Nephron progenitor cell (in vitro differentiated cells): ENCODE results near the gene DUS1L.

Experiments used
- DNase-seq: peaks from one replicate; pipeline ENCODE4 v3.0.0; 2021
- H3K27ac Mint-ChIP-seq: 2 replicates; pipeline ENCODE4 v1.8.0; 2021; ENCODE audit warnings: mild to moderate bottlenecking, moderate library complexity, mixed read lengths
- H3K27me3 Mint-ChIP-seq: 2 replicates; pipeline ENCODE4 v1.8.0; 2021; ENCODE audit warnings: mild to moderate bottlenecking, low read depth, mixed read lengths; ENCODE audit not compliant: poor library complexity
- H3K36me3 Mint-ChIP-seq: 2 replicates; pipeline ENCODE4 v1.8.0; 2021; ENCODE audit warnings: low read depth, mixed read lengths
- H3K4me1 Mint-ChIP-seq: 2 replicates; pipeline ENCODE4 v1.8.0; 2021; ENCODE audit warnings: mixed read lengths
- H3K4me3 Mint-ChIP-seq: 2 replicates; pipeline ENCODE4 v1.8.0; 2021; ENCODE audit warnings: mild to moderate bottlenecking, moderate library complexity, mixed read lengths
- H3K9me3 Mint-ChIP-seq: 2 replicates; pipeline ENCODE4 v1.8.0; 2021; ENCODE audit warnings: mild to moderate bottlenecking, moderate library complexity, mixed read lengths
- CTCF ChIP-seq: fragments of 200-600 bp; sonication (generic); IDR thresholded peaks from 2 replicates; pipeline ENCODE4 v1.5.0; 2021; ENCODE audit warnings: antibody characterized with exemption

Gene DUS1L

GRCh38 chr17:82098939-82099763 lies 33.5 kb upstream of the DUS1L start:
- H3K27ac Mint-ChIP-seq = no peak overlapping the region
- H3K36me3 Mint-ChIP-seq = no peaks in the 10 kb centered on the region
- no peaks in the 10 kb centered on the region for H3K9me3 Mint-ChIP-seq
- peak overlapping the region; percentile 77 for H3K4me3 Mint-ChIP-seq
- H3K4me1 Mint-ChIP-seq = peaks cover 54% of the 10 kb centered on the region
- TF ChIP-seq CTCF = no peak
- DNase-seq = no peak
- no peaks in the 10 kb centered on the region for H3K27me3 Mint-ChIP-seq

GRCh38 chr17:82098169-82098938 lies 32.8 kb upstream of the DUS1L start, which contains the start of gene FASN:
FASN (minus strand) TSS chr17:82098236; CDS start chr17:82096445, 1,791 bp downstream.
- H3K9me3 Mint-ChIP-seq = no peaks in the 10 kb centered on the region
- H3K27ac Mint-ChIP-seq = no peak within 1 kb of the TSS
- peak; percentile 27 for TF ChIP-seq CTCF
- peak; percentile 96 for DNase-seq
- peaks cover 46% of the 10 kb centered on the region for H3K4me1 Mint-ChIP-seq
- H3K36me3 Mint-ChIP-seq = no peaks in the 10 kb centered on the region
- H3K4me3 Mint-ChIP-seq = peak within 1 kb of the TSS; percentile 77
- H3K27me3 Mint-ChIP-seq = no peaks in the 10 kb centered on the region

GRCh38 chr17:82097919-82098168 lies 32.2 kb upstream of the DUS1L start:
- DNase-seq = no peak
- peak overlapping the region; percentile 49 for H3K4me3 Mint-ChIP-seq
- no peak overlapping the region for H3K27ac Mint-ChIP-seq
- TF ChIP-seq CTCF = no peak
- H3K9me3 Mint-ChIP-seq = no peaks in the 10 kb centered on the region
- H3K36me3 Mint-ChIP-seq = no peaks in the 10 kb centered on the region
- H3K27me3 Mint-ChIP-seq = no peaks in the 10 kb centered on the region
- peaks cover 41% of the 10 kb centered on the region for H3K4me1 Mint-ChIP-seq

GRCh38 chr17:82097184-82097918 lies 31.7 kb upstream of the DUS1L start:
- peaks cover 39% of the 10 kb centered on the region for H3K4me1 Mint-ChIP-seq
- peak; percentile 69 for DNase-seq
- no peaks in the 10 kb centered on the region for H3K9me3 Mint-ChIP-seq
- H3K27ac Mint-ChIP-seq = no peak overlapping the region
- H3K27me3 Mint-ChIP-seq = no peaks in the 10 kb centered on the region
- no peak for TF ChIP-seq CTCF
- H3K36me3 Mint-ChIP-seq = no peaks in the 10 kb centered on the region
- H3K4me3 Mint-ChIP-seq = peak overlapping the region; percentile 77

GRCh38 chr17:82096709-82097183 lies 31.1 kb upstream of the DUS1L start:
- H3K27ac Mint-ChIP-seq = no peak overlapping the region
- no peaks in the 10 kb centered on the region for H3K9me3 Mint-ChIP-seq
- H3K4me1 Mint-ChIP-seq = peaks cover 35% of the 10 kb centered on the region
- TF ChIP-seq CTCF = no peak
- no peak for DNase-seq
- peak overlapping the region; percentile 77 for H3K4me3 Mint-ChIP-seq
- no peaks in the 10 kb centered on the region for H3K27me3 Mint-ChIP-seq
- no peaks in the 10 kb centered on the region for H3K36me3 Mint-ChIP-seq
